Measurements from ENCODE around the gene NKD2.

- TF ChIP-seq CTCF (conservative IDR thresholded peaks at IDR 0.05; ENCODE audit: low read length) (no peak), EZH2phosphoT487 (IDR thresholded peaks at IDR 0.05; ENCODE audit: borderline replicate concordance) (no peak)
Observed at GRCh38 chr5:1051366-1051720, 42.7 kb downstream of the NKD2 start.
